NCI-H1694 (cell line): ENCODE results near the gene GNAT1.
"Not testable (repeated sequence)": the region's sequence is repeated elsewhere in the genome, so short reads cannot be mapped to it uniquely, and the experiment has no call there.

Experiments used
- DNase-seq: peaks from one replicate; lab custom pipeline; 2025; lab: John Stamatoyannopoulos, UW

Gene GNAT1

DNA sequence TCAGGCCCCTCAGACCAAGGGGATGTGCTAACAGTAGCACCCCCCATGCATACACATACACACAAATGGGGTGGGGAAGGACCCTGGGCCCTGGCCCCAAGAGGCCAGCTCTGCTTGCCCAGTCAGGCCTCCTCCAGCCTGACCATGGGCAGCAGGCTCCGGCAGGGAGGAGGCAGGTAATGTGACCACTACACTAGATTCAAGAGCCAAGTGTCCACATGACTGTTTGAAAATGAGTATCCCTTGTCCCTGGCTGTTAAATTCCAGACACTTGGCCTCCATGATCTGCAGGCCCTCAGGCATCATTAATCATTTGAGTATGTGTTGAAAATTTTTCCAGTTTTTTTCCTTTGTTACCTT lies 30.7 kb downstream of the GNAT1 start:
- DNase-seq: no peak

DNA sequence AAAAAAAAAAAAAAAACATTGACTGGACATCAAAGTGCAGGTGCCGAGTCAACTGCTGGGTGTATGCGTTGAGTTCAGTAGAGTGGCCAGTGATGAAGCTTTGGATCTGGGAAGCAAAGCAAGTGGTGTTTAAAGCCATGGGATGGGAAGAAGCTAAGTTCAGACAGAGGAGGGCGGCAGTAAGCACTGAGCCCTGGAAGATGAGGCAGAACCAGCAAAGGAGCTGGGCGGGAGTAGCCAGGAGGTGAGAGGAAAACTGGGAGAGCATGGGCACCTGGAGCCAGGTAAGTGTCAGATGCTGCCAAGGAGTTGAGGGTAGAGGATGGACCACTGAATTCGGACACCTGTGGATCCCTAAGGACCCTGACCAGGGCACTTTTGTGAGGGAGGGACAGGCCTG lies 33.2 kb downstream of the GNAT1 start:
- DNase-seq: no peak

DNA sequence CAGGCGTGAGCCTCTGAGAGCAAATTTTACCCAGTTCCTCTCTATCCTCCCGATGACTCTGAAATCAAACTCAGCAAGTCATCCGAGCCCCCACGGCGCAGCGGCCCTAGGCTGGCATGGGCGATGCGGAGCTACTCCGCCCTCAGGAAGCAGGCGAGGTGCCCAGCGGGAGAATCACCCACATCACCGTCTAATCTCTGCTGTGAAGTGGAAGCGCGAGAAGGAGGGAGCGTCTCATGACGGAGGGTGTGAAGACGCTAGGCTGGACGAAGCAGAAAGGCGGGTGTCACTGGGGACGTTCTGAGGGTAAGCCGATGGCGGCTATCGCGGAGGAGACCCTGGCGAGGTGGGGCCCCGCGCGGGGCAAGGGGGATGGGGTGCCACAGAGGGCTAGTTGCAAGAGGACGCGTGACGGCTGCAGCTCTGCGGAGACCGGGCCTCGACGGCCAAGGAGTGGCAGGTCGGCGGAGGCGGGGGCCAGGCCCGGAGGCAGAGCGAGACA lies 35.5 kb downstream of the GNAT1 start:
- no peak for DNase-seq

- DNase-seq: peak; percentile 48
Measured at GRCh38 chr3:50227390-50228183, 36.2 kb downstream of the GNAT1 start.

GRCh38 chr3:50228184-50228763 lies 36.9 kb downstream of the GNAT1 start:
- DNase-seq: not testable (repeated sequence)

DNA sequence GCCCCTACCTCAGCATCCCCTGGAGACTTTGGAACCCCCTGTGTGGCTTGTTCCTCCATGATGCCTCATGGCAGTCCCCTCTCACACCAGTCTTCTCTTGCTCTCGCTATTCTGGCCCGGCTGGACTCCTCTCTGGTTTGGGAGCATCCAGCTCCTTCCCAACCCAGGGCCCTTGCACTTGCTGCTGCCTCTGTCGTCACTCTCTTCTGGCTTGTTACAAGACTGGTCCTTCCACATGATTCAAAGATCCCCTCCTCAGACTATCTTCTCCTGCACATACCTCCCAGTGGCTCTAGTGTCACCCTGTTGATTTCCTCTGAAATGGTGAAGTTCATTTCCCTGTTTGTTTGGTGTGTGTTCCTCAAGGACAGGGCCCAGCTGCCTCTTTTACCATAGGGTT lies 38.1 kb downstream of the GNAT1 start:
- no peak for DNase-seq

DNA sequence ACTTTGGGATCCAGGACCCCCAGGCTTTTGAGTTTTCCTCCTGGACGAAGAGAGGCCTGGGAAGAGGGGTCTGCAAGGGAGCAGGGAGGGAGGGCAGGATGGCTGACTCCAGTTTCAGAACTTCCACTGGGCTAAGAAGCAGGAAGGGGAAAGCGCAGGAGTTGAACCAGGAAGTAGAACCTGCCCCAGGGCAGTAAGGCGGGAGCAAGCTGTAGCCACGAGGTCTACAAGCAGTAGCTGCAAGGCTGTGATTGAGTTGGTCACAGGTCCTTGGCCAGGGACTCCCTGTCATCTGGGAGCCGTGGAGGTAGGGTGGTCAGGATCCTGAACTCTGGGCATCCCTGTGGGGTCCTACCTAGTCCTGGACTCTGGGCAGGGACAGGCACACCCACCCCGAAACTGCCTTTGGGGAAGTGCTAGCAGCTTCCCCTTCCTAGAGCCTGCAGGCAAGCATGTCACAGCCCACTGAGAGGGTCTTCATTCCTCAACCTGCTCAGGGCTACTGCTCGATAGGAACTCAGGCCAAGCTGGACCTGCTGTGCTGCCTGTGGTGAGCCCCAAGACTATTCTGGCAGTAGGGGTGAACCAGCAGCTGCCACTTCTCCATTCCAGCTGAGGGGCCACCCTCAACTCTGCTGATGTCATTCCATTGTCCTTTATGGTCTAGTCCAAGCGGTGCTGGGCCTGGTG lies 38.8 kb downstream of the GNAT1 start:
- no peak for DNase-seq

GRCh38 chr3:50230794-50231125 lies 39.4 kb downstream of the GNAT1 start:
- DNase-seq: no peak

GRCh38 chr3:50231581-50231980 lies 40.2 kb downstream of the GNAT1 start:
- DNase-seq: no peak

DNA sequence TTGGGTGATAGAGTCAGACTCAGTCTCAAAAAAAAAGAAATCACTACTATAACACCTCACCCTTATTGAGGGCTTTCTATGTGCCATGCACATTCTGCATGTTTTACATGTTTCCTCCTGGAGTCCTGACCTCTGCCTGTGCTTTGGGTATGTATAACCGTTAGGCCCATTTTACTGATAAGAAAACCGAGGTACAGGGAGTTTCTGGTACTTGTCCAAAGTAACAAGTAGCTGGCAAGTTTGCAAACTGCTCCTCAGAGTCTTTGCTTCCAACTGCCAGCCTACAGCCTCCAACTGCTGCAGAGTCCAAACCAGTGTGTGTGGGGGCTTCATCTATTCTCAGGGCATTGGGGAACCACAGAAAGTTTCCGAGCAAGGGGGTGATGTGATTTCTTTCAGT lies 40.9 kb downstream of the GNAT1 start:
- no peak for DNase-seq

DNA sequence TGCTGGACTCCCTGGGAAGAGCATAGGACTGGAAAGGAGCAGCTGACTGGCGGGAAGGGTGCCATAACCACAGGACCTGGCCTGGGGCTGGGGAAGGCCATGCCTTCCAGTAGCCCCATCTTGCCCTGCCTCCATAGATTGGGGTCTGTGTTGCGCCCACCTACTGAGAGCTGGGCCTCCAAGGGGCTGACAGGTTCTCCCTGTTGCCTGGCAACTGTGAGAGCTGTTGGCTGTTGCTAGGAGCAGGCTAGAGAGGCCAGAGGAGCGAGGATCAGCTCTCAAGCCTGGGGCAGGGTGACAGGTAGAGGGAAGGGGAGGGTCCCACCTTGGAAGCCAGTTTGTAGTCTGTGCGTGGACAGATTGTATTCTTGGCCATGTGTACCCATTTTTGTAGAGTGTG lies 41.8 kb downstream of the GNAT1 start:
- no peak for DNase-seq

DNA sequence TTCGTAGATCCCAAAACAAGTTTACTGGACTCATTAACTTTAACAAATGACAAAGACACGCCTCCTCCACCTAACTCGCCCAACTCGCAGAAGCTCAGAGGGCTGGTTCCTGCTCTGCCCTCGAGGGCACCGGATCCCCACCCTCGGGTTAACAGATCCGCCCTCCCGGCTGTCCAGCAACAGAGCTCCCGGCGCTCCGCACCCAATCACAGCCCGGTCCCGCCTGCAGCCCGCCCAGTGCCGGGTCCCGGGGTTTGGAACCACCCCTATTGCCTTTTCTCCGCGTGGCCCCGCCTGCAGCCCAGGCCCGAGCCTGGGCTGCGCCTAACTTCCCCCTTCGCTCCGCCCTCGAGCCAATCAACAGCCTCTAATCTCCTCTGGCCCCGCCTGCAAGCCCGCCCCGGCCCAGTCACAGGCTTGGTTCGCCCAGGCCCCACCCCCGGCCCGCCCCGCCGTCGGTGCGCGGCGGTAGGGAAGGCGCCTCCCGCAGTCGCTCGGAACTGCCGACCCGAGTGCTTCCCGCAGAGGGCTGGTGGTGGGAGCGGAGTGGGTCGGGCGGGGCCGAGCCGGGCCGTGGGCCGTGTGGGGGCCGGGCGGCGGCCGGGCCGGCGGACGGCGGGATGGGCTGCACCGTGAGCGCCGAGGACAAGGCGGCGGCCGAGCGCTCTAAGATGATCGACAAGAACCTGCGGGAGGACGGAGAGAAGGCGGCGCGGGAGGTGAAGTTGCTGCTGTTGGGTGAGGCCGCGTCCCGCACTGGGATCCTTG lies 44.5 kb downstream of the GNAT1 start, which contains the start of gene GNAI2:
GNAI2 (plus strand) TSS at position 489 of the 768 bp plus-strand sequence; CDS start at position 621, 132 bp downstream.
- peak; percentile 63 for DNase-seq

DNA sequence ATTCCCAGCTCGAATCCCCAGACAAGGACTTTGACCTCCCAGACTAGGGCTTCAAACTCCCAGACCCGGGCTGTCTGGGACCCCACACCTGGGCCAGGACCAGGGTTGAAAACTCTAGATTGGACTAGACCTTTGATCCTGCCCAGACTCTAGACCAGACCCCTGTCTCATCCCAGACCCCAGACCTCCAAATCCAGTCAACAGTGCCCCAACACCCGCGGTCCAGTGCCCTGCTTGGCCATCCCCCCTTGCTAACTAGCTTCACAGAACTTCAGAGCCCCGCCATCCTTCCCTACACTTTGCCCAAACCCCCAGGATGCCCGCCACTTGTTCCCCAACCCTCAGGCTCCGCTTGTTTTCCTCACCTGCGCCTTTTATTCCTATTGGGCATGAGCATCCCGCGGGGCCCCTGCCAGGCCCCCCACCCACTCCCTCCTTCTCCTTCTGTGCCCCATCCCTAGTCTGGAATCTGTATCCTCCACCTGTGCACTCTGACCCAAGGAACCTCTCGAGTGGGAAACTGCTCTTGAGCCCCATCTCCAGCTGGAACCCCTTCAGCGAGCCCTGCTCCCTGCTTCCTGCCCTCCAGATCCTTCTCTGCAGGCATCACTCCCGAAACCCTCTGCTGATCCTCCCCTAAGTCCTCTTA lies 45.2 kb downstream of the GNAT1 start:
- DNase-seq: no peak

GRCh38 chr3:50237133-50237651 lies 45.8 kb downstream of the GNAT1 start:
- no peak for DNase-seq

- DNase-seq: no peak
Measured at GRCh38 chr3:50237754-50238548, 46.5 kb downstream of the GNAT1 start.

- DNase-seq: no peak
Measured at GRCh38 chr3:50238549-50239026, 47.2 kb downstream of the GNAT1 start.

- DNase-seq: no peak
Measured at GRCh38 chr3:50239649-50240048, 48.2 kb downstream of the GNAT1 start.

DNA sequence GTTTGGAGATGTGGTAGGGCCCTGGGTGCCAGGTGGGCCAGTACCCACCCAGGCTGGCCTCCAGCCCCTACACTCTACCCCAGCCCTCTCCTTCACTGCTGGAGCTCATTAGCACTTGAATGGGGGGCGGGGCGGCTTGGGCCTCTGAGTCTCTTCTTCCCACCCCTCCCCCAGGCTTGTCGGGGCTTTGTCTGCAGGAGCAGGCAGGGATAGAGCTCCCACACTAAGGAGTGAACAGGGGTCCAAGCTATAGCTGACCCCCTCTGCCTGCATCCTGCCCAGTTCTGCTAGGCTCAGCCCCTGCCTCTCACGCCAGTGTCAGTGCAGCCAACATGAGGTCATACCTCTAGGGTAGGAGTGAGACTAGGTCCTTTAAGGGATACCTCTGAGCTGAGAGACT lies 49.8 kb downstream of the GNAT1 start:
- DNase-seq: no peak

DNA sequence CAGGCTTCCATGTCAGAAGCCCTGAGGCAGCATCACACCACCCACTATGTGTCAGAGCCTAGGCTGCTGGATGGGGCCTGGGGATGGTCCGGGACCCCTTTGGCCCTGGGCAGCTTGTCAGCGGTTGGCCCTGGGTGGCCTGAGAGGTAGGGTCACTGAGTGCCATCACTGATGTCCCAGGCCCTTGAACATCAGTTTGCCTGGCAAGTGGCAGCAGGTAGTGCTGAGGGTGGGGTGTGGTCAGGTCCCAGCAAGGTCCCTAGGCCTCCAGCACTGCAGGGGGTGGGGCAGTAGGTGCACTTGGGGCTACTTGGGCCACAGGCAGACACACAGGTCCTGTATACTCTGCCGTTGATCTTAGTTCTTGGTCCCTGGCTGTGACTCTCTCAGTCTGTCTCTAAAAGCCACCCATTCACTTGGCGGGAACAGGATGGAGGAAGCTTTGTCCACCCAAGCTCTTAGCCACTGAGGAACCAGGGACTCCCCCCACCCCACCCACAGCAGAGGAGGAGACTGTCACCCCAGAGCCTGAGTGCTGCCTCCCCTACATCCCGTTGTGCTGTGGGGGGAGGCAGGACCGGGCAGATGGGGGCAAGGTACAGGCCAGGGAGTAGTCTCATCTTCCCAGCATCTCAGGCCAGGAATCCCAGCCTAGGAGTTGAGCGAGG lies 50.4 kb downstream of the GNAT1 start:
- DNase-seq: no peak

DNA sequence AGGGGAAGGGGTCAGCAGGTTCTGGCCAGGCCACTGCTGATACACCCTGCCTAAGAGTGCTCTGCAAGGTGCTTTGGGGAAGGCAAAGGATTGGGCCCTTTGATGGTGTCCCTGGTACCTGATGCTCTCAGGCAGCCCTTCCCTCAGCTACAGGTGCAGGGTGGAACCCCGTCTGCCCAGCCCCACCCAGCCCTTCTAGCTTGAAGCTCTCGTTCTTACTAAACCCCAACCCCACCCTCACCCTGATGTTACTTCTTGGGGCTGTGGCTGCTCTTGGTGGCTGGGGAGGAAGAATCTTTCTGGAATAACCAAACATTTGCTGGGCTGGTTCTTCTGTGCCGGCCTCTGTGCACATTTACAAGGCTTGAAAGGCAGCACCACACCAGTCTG lies 51.0 kb downstream of the GNAT1 start:
- DNase-seq: no peak
